ENCODE results near the gene HEPACAM.

DNA sequence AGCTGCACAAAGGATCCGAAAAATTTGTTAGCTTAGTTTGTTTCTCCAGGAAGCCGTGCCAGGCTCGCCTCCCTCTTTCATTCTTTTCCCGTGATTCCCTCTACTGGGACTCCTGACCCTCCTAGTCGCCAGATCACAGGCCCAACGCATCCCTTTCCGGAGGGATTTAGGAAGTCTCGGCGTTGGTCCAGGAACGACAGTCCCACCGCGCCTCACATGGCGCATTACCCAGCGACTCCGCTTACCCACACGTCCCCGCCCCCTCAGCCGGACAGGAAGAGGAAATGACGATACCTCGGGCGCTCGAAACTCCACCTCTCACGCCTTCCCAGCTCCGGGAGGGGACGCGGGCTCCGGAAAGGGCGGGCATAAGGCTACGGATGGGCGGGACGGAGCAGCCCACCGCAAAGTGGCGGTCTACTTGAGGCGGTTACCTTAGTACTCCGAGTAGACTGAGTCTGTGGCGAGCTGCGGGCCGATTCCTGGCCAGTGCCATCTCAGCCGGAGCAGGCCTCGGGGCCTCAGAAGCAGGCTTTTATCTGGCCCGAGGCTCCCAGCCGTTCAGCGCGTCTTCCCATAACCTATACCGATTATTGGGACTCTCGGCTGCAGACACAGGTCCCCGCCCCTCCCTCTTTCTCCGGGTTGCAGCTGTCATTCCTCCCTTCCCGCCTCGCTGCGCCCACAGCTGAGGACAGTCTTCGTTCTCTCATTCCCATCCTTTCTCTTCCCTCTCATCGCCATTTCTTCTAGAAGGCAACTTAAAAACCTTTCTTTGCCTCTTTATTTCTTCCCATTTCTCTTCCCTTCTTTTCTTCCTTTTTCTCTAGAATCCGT lies 18.1 kb upstream of the HEPACAM start, which contains the start of gene CCDC15:
- peak; percentile 97 for TF ChIP-seq POLR2A (IDR thresholded peaks at IDR 0.05; ENCODE audit: low read length)
- TF ChIP-seq GATA1 (IDR thresholded peaks at IDR 0.05; ENCODE audit: low read depth, low read length): no peak
